Skeletal muscle tissue (tissue), 4 donors: ENCODE data around the gene PTS. TPM values are rescaled to one million over a fixed set of nuclear protein-coding genes. Genes with fewer than 3 reads are reported as not detected.
A peak's percentile ranks its signal among the peaks of the same experiment; 100 is the strongest.

Source experiments
- H3K27ac ChIP-seq: one replicate; pipeline ENCODE4 v1.7.0; 2013; ENCODE audit warnings: mild to moderate bottlenecking, low read depth, low read length, inconsistent platforms
- H3K27me3 ChIP-seq, 3 donors: one replicate each; pipeline ENCODE4 v1.7.0; 2013; ENCODE audit warnings: low read length in 3 of 3; ENCODE audit not compliant: control insufficient read depth in 3 of 3, insufficient read depth in 3 of 3
- H3K36me3 ChIP-seq, 3 donors: one replicate each; pipeline ENCODE4 v1.7.0; 2013; ENCODE audit warnings: low read length in 3 of 3; ENCODE audit not compliant: control insufficient read depth in 3 of 3, insufficient read depth in 3 of 3
- H3K4me1 ChIP-seq, 3 donors: one replicate each; pipeline ENCODE4 v1.7.0; 2013; ENCODE audit warnings: low read length in 3 of 3, mild to moderate bottlenecking in 3 of 3; ENCODE audit not compliant: control insufficient read depth in 3 of 3, insufficient read depth in 3 of 3
- H3K4me3 ChIP-seq, 3 donors: one replicate each; pipeline ENCODE4 v1.7.0; 2013; ENCODE audit warnings: low read length in 3 of 3
- H3K9ac ChIP-seq, 3 donors: one replicate each; pipeline ENCODE4 v1.7.0; 2013; ENCODE audit warnings: low read length in 3 of 3, mild to moderate bottlenecking in 3 of 3, moderate library complexity in 2 of 3, low read depth in 1 of 3
- H3K9me3 ChIP-seq, 3 donors: one replicate each; pipeline ENCODE4 v1.7.0; 2013; ENCODE audit warnings: low read length in 3 of 3; ENCODE audit not compliant: control insufficient read depth in 3 of 3
- total RNA-seq: library from RNA; depleted of rRNA; stranded (reverse); fragments of >200 nt; gene quantifications from one replicate; pipeline ENCODE4 v1.2.3, GENCODE V29; 2014
- donor health status: Osteomylitis.

Gene PTS
- total RNA-seq, 1 donor from 2014 or later, result 13.0 TPM

DNA sequence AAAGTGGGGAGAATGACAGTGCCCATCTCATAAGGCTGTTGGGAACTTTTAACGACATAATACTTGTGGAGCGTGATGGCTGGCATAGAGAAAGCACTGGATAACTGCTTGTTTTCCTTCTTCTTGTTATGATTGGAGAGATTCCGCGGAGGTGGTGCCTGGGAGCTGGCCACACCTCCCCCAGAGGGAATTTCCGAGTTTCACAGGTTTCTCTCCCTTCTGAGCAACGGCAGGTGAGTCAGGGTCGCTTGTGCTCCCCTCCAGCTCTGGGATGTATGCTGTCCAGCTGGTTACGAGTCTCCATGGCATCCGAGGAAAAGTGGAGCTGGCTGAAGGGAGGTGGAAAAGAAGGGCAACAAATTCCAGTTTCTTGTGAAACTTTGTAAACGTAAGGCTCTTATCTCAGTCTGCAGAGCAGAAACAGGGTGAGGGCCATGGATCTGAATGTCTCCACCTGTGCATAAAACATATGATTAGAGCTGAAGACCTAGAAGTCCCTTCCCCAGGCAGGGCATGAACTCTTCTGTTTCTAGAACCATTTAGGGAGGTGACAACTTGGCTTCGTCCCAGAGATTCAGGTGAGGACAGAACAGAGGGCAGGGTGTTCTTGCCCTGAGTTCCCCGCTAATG, 44.4 kb downstream of the PTS start:
- Histone ChIP-seq H3K27me3 (no peaks in the 10 kb centered on the region), H3K27ac (no peak overlapping the region), H3K4me1 (peaks cover 0 to 3% (median 0%) of the 10 kb centered on the region in 3 donors), H3K36me3 (no peaks in the 10 kb centered on the region), H3K9me3 (no peaks in the 10 kb centered on the region), H3K4me3 (no peak overlapping the region), H3K9ac (no peak overlapping the region)

DNA sequence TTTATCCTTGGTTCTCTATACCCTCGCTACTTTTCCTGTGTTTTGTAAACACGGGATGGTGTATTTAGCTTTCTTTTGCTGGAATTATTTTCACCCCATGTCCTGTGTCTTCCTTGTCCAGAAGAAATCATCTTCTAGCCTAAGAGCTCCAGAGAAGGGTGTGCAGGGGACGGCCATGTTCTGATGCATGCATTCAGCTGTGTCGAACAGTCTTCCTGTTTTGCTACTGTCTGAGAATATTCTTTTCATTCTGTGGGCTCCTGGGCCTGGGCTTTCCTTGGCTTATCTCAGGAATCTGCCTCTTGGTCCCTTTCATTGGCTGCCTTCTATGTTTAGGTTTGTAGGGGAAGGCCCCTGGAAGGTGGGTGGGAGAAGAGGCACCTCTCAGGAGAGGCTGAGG, 45.0 kb downstream of the PTS start:
- Histone ChIP-seq H3K27me3 (no peaks in the 10 kb centered on the region), H3K4me3 (no peak overlapping the region), H3K9me3 (no peaks in the 10 kb centered on the region), H3K4me1 (peaks cover 0 to 3% (median 0%) of the 10 kb centered on the region in 3 donors), H3K9ac (no peak overlapping the region), H3K27ac (no peak overlapping the region), H3K36me3 (no peaks in the 10 kb centered on the region)

DNA sequence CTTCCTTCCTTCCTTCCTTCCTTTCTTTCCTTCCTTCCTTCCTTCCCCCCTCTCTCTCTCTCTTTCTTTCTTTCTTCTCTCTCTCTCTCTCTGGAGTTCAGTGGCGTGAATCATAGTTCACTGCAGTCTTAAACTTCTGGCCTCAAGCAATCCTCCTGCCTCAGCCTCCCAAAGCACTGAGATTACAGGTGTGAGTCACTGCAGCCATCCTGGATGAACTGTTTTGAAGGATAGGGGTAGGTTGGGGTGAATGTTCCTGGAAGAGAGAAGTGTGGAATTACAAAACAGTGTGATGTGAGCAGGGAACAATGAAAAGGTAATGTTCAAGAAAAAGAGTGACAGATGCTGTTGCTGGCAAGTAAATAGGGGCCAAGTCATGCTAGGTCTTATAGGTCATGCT, 46.8 kb downstream of the PTS start:
- H3K4me1 ChIP-seq, result no peaks in the 10 kb centered on the region
- H3K4me3 ChIP-seq, result no peak overlapping the region
- no peaks in the 10 kb centered on the region for H3K9me3 ChIP-seq
- no peak overlapping the region for H3K27ac ChIP-seq
- no peaks in the 10 kb centered on the region for H3K36me3 ChIP-seq
- H3K27me3 ChIP-seq, result no peaks in the 10 kb centered on the region
- no peak overlapping the region for H3K9ac ChIP-seq

DNA sequence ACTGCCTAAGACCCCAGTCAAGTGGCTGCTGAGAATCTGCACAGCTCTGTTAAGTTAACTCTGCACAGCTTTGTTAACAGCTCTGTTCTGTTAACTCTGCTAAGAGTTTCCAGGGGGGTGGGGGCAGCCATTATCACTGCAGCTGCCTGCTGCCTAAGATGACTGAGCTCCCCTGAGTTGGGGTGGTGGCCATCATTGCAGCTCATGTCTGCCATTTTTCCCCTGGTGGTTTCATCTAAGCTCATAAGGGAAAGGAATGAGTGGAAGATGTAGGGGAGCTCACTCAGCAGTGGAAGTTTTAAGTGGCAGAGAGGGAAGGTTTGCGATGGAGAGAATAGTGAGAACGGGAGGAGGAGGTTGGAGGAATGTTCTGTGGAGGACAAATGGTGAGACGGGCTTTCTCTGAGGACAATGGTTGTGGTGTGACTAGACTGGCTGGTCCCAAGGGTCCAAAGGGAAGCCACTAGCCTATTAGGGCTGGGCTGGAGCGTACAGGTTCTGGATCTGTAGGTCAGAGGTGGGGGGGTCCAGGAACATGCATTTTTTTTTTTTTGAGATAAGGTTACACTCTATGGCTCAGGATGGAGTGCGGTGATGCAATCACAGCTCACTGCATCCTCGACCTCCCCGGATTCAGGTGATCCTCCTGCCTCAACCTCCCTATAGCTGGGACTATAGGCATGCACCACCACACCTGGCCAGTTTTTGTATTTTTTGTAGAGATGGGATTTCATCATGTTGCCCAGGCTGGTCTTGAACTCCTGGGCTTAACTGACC, 48.0 kb downstream of the PTS start:
- Histone ChIP-seq H3K9ac (no peak overlapping the region), H3K27ac (no peak overlapping the region), H3K9me3 (no peaks in the 10 kb centered on the region), H3K36me3 (no peaks in the 10 kb centered on the region), H3K4me3 (no peak overlapping the region), H3K4me1 (no peaks in the 10 kb centered on the region), H3K27me3 (no peaks in the 10 kb centered on the region)

DNA sequence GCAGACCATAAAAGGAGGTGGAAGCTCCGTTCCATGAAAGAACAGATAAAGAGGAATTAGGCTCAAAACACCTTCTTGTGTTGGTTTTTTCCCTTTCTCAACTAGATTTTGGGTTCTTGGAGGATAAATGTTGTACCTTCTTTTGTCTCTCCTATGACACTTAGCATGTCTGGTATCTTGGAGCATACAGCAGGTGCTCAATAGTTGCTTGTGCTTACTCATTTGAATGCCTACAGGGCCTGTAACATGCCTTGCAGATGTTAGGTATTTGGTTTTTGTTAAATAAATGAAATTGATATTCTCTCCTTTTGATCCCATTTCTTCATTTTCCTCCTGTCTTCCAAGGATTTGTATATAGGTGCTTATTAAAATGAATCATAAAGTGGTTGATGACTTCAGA, 50.8 kb downstream of the PTS start:
- Histone ChIP-seq H3K36me3 (no peaks in the 10 kb centered on the region), H3K9me3 (no peaks in the 10 kb centered on the region), H3K27ac (no peak overlapping the region), H3K4me1 (peaks cover 4 to 5% (median 5%) of the 10 kb centered on the region in 3 donors), H3K9ac (no peak overlapping the region), H3K27me3 (no peaks in the 10 kb centered on the region), H3K4me3 (no peak overlapping the region)

DNA sequence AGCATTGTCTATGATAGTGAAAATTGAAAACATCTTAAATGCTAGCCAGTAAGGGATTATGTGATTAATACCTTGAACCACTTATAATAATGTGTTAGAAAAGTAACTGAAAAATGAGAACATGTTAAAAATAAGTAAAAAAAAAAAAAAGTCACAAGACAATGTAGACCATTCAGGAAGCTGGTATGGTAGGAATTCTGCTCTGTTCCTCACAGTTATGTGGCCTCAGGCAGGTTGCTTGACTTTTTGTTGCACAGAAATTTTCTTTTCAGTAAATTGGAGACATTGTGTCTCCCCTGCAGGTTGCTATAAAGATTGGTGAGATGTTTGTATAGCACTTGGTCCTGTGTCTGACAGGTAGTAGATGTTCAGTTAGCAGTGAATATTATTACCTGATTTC, 51.7 kb downstream of the PTS start:
- H3K36me3 ChIP-seq, result no peaks in the 10 kb centered on the region
- peaks cover 4 to 5% (median 5%) of the 10 kb centered on the region in 3 donors for H3K4me1 ChIP-seq
- no peak overlapping the region for H3K9ac ChIP-seq
- H3K27ac ChIP-seq, result no peak overlapping the region
- H3K9me3 ChIP-seq, result no peaks in the 10 kb centered on the region
- H3K4me3 ChIP-seq, result no peak overlapping the region
- no peaks in the 10 kb centered on the region for H3K27me3 ChIP-seq

DNA sequence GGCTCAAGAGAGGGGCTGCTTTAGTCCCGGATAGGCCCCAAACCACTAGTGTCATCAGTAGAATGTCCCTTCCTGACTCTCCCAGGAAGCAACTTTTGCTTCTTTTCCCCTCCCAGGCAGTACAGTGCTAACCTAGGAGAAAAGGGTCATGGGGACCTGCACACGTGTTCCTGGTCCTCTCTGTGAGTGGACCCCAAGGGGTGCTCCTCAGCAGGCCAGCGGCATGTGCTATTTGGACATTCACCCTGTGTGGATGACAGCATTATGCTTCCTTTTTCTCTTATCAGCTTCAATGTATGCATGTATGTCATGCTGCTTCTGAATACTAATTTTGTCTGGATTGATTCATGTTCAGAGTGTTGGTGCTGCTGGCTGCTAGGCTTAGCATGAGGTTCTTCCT, 52.6 kb downstream of the PTS start:
- H3K4me1 ChIP-seq, result peaks cover 4 to 5% (median 5%) of the 10 kb centered on the region in 3 donors
- H3K27me3 ChIP-seq, result no peaks in the 10 kb centered on the region
- H3K36me3 ChIP-seq, result no peaks in the 10 kb centered on the region
- H3K4me3 ChIP-seq, result no peak overlapping the region
- H3K9me3 ChIP-seq, result no peaks in the 10 kb centered on the region
- no peak overlapping the region for H3K9ac ChIP-seq
- no peak overlapping the region for H3K27ac ChIP-seq

DNA sequence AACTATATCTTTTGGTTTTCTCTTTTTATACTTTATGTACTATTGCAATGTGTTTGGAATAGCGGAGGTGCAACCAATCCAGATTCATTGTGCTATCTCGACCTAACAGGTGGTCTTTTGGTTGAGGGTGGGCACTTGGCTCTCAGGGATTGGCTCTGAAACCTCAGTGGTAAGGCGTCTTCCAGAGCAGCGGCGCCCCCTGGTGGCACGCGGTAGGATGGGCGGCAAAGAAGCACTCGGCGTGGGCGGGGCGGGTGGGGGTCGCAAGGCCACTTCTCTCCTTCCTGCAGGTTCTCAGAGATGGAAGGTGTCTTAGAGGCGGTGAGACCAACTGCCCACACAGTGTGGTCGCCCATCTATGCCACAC, 53.7 kb downstream of the PTS start:
- peak overlapping the region in 1 of 3 donors; percentile 76 for H3K9ac ChIP-seq
- H3K27ac ChIP-seq, result no peak overlapping the region
- peak overlapping the region; percentile 72 to 86 (median 81) for H3K4me3 ChIP-seq
- no peaks in the 10 kb centered on the region for H3K36me3 ChIP-seq
- H3K4me1 ChIP-seq, result peaks cover 4 to 5% (median 5%) of the 10 kb centered on the region in 3 donors
- no peaks in the 10 kb centered on the region for H3K27me3 ChIP-seq
- no peaks in the 10 kb centered on the region for H3K9me3 ChIP-seq

DNA sequence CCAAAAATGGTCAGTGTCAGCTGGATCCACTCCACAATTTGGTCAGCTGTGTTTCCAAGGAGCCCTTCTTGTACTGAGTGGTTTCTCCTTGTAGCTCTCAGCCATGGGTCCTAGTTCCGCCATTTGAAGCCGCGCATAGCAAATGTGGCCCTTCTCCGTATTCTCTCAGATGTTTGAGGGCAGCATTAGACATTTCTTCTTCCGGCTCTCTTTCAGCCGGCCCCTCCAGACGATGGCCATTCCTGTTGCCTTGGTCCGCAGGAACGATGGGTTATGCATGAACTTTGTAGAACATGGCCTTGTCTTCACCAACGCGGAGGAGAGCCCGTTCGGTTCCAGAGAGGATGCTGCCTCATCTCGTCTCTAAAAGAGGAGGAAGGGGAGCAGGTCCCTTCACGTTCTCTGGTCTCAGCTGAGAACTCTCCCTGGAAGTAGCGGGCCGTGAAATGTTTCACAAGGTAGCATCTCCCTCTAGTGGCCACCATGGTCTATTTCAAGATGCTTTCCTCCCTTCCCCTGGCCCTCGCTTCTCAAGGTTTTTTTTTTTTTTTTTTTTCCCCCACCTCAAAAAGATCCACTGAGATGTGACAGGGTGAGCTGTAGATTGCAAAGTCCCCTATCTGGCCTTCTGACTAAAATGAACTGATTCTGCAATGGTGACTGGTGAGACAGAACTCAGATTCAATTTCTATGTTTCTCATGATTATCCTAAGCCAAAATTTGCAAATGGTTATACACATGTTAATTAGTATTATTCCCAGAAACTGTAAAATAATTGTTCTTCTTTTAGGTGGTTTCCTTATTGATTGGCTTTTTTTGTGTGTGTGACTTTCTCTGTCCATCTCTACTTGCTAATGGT, 54.3 kb downstream of the PTS start:
- Histone ChIP-seq H3K36me3 (no peaks in the 10 kb centered on the region), H3K27ac (no peak overlapping the region), H3K4me3 (peak overlapping the region; percentile 72 to 86 (median 81)), H3K4me1 (peaks cover 4 to 5% (median 5%) of the 10 kb centered on the region in 3 donors), H3K9ac (peak overlapping the region; percentile 50 to 76 (median 58)), H3K27me3 (no peaks in the 10 kb centered on the region), H3K9me3 (no peaks in the 10 kb centered on the region)

DNA sequence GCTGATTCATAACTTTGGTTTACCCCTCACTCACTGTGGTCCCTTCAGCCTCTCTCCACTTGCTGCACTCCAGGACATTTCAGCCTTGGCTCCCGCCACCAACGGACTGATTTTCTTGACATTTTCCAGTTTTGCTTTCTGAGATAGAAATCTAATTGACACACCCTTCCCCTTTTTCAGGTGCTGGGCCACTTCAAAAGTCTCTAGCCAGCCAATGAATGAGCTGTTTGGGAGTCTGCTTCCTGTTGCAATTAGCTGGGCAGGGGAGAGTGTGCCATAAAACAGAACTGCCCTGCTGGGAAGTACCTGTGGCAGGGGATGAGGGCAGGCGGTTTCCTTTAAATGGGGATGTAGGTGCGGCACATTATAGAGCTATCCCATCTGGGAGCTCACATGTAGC, 55.5 kb downstream of the PTS start:
- no peaks in the 10 kb centered on the region for H3K9me3 ChIP-seq
- H3K36me3 ChIP-seq, result no peaks in the 10 kb centered on the region
- H3K27ac ChIP-seq, result no peak overlapping the region
- no peak overlapping the region for H3K4me3 ChIP-seq
- H3K4me1 ChIP-seq, result peaks cover 4 to 5% (median 5%) of the 10 kb centered on the region in 3 donors
- H3K27me3 ChIP-seq, result no peaks in the 10 kb centered on the region
- H3K9ac ChIP-seq, result no peak overlapping the region
